ENCODE results near the gene KIF13A.

KIF13A gene

DNA sequence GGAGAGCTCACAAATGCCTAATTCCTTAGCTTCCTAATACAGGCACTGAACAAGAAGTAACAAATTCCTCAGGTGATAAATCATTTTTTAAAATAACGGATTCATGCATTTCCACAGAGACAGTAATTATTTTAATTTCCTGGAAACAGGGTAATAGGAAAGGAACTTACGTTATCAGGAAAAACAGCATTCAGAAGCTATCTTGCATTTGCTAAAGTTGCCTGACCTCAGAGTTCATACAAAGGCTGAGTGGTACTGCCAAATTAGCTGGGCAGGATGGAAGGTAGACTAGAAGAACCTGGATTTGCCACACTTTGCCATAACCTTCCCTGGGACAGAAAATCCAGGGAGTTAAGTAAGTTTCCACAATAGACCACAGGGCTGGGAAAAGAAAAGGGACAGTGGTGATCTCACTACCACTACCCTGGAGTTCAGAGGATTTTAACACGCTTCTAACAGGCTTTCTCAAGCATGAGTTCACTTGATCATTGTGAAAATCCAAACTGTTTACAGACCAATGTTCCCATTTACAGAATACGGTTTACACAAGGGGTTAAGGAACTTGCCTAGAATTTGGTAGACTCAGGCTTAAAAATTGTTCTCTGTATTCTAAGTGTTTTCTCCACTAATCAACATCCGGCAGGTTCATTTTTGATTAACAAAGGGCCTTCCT, 57.0 kb downstream of the KIF13A start:
- Histone ChIP-seq H3K27ac (ENCODE audit: poor library complexity, severe bottlenecking) (peak overlapping the region; percentile 5), H3K9me3 (ENCODE audit: severe bottlenecking) (no peaks in the 10 kb centered on the region), H3K4me1 (ENCODE audit: insufficient read depth, poor library complexity, severe bottlenecking) (peaks cover 30% of the 10 kb centered on the region), H3K4me3 (ENCODE audit: severe bottlenecking) (no peak overlapping the region), H3K36me3 (ENCODE audit: low read depth) (peaks cover 3% of the 10 kb centered on the region; the same call in 1 of the 2 replicates), H3K27me3 (ENCODE audit: insufficient read depth, poor library complexity, severe bottlenecking) (no peaks in the 10 kb centered on the region)
- DNase-seq (ENCODE audit: low spot score) (no peak), ATAC-seq (ENCODE audit: low read depth) (no peak)
- no peak for TF ChIP-seq CTCF (IDR thresholded peaks at IDR 0.05; ENCODE audit: poor library complexity, severe bottlenecking)

DNA sequence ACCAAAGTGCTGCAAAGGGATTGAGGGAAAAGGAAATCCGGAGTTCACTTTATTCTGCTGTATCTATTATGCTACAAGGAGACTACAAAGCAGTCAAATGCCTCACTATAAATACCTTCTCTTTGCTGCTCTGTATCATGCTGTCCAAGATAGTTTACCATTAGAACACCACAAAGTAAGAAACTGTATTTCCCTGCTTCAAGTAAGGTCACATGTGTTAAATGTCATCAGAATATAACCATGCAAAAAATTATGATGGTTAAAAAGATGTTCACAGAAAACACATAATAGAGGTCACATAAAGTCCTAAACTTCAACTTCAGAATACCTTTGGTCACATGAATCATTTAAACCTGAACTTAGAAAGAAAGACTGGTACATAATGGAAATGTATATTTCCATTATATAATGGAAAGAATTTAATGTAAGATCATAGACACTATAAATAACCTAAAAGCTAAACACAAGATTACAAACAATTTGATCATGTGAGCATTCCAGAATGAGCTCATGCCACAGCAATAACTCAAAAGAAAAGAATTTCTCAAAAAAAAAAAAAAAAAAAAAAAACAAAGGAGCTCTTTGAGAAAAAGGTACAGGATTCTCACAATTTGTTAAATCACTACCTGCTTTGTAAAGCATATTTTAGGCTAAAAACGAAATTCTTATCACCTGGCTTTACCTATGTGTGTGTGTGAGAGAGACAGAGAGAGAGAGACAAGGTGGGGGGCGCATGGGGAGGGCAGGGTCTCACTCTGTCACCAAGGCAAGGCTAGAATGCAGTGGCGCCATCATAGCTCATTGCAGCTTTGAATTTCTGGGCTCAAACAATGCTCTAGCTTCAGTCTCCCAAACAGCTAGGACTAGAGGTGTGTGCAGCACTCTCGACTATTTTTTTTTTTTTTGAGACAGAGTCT, 58.7 kb downstream of the KIF13A start:
- H3K36me3 ChIP-seq (ENCODE audit: low read depth), result peaks cover 5% of the 10 kb centered on the region; the same call in 1 of the 2 replicates
- no peaks in the 10 kb centered on the region for H3K27me3 ChIP-seq (ENCODE audit: insufficient read depth, poor library complexity, severe bottlenecking)
- peaks cover 37% of the 10 kb centered on the region for H3K4me1 ChIP-seq (ENCODE audit: insufficient read depth, poor library complexity, severe bottlenecking)
- no peak overlapping the region for H3K4me3 ChIP-seq (ENCODE audit: severe bottlenecking)
- H3K9me3 ChIP-seq (ENCODE audit: severe bottlenecking), result no peaks in the 10 kb centered on the region
- no peak for TF ChIP-seq CTCF (IDR thresholded peaks at IDR 0.05; ENCODE audit: poor library complexity, severe bottlenecking)
- ATAC-seq (ENCODE audit: low read depth) (no peak), DNase-seq (ENCODE audit: low spot score) (no peak)
- H3K27ac ChIP-seq (ENCODE audit: poor library complexity, severe bottlenecking), result peak overlapping the region; percentile 51

DNA sequence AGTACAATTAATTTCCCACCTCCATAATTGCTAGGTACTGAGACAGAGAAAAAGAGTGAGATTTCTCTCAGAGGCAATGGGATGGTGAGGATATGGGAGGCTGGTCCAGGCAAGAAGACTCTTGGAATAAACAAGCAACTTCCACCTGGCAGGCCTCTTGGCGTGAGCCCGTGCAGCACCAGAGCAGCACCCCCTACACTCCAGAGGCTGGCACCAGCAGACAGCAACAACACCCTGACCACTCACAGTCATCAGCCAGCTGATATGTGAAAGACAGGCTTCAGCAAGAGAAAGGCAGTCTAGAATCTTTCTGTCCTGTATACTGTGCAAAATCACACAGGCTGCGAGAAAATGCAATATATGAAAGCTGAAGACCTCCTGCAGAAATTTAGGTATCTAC, 59.7 kb downstream of the KIF13A start:
- H3K27me3 ChIP-seq (ENCODE audit: insufficient read depth, poor library complexity, severe bottlenecking), result no peaks in the 10 kb centered on the region
- DNase-seq (ENCODE audit: low spot score) (no peak), ATAC-seq (ENCODE audit: low read depth) (no peak)
- TF ChIP-seq CTCF (IDR thresholded peaks at IDR 0.05; ENCODE audit: poor library complexity, severe bottlenecking), result no peak
- H3K4me3 ChIP-seq (ENCODE audit: severe bottlenecking), result no peak overlapping the region
- H3K9me3 ChIP-seq (ENCODE audit: severe bottlenecking), result no peaks in the 10 kb centered on the region
- peaks cover 6% of the 10 kb centered on the region; the same call in 1 of the 2 replicates for H3K36me3 ChIP-seq (ENCODE audit: low read depth)
- peaks cover 35% of the 10 kb centered on the region for H3K4me1 ChIP-seq (ENCODE audit: insufficient read depth, poor library complexity, severe bottlenecking)
- no peak overlapping the region for H3K27ac ChIP-seq (ENCODE audit: poor library complexity, severe bottlenecking)

DNA sequence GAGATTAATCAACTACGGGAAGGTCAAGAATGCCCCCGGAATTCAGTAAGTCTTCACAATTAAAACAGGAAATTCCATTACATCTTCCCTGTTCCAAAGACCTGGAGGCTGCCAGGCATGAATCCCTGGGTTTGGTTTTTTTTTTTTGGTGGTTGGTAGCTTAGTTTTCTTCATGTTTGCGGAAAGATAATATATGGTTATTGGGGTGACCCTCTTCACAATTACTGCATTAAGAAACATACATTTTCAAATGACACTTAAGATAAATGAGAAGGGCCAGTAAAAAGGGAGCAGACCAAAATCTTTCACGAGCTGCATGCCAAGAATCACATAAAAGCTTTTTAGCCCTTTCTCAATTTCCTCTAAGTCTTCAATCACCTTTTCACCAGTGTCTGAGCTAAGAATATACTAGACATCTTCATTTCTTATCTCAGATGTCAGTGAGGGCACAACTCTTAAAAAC, 64.0 kb downstream of the KIF13A start:
- Histone ChIP-seq H3K4me3 (ENCODE audit: severe bottlenecking) (no peak overlapping the region), H3K36me3 (ENCODE audit: low read depth) (peaks cover 4% of the 10 kb centered on the region; the same call in 1 of the 2 replicates), H3K27me3 (ENCODE audit: insufficient read depth, poor library complexity, severe bottlenecking) (no peaks in the 10 kb centered on the region), H3K27ac (ENCODE audit: poor library complexity, severe bottlenecking) (peak overlapping the region; percentile 17), H3K9me3 (ENCODE audit: severe bottlenecking) (no peaks in the 10 kb centered on the region), H3K4me1 (ENCODE audit: insufficient read depth, poor library complexity, severe bottlenecking) (peaks cover 11% of the 10 kb centered on the region)
- DNase-seq (ENCODE audit: low spot score) (no peak), ATAC-seq (ENCODE audit: low read depth) (no peak)
- no peak for TF ChIP-seq CTCF (IDR thresholded peaks at IDR 0.05; ENCODE audit: poor library complexity, severe bottlenecking)
